ENCODE results near the gene ATP8B3.

Gene ATP8B3

GRCh38 chr19:1811942-1812425, at the start of gene ATP8B3:
Gene ATP8B3, minus strand, starts transcription at chr19:1812276. Its CDS starts 540 bp downstream, at chr19:1811736.
- DNase-seq = no peak

GRCh38 chr19:1861599-1862031, 49.5 kb upstream of the ATP8B3 start:
- no peak for DNase-seq

GRCh38 chr19:1860821-1861598, 48.9 kb upstream of the ATP8B3 start:
- no peak for DNase-seq

GRCh38 chr19:1860042-1860775, 48.1 kb upstream of the ATP8B3 start:
- DNase-seq = peak; percentile 83

- no peak for DNase-seq
Observed at GRCh38 chr19:1859331-1859781, 47.3 kb upstream of the ATP8B3 start.

GRCh38 chr19:1858412-1859081, 46.5 kb upstream of the ATP8B3 start:
- DNase-seq = peak; percentile 64

- no peak for DNase-seq
Observed at GRCh38 chr19:1857648-1858326, 45.7 kb upstream of the ATP8B3 start.

GRCh38 chr19:1856698-1857603, 44.9 kb upstream of the ATP8B3 start:
- peak; percentile 81 for DNase-seq

- DNase-seq = no peak
Observed at GRCh38 chr19:1856345-1856697, 44.2 kb upstream of the ATP8B3 start.

GRCh38 chr19:1855828-1856255, 43.8 kb upstream of the ATP8B3 start:
- DNase-seq = no peak

- peak; percentile 92 for DNase-seq
Observed at GRCh38 chr19:1855040-1855827, 43.2 kb upstream of the ATP8B3 start.

- peak; percentile 65 for DNase-seq
Observed at GRCh38 chr19:1854542-1855039, 42.5 kb upstream of the ATP8B3 start.

- DNase-seq = no peak
Observed at GRCh38 chr19:1854039-1854541, 42.0 kb upstream of the ATP8B3 start.

- DNase-seq = peak; percentile 93
Observed at GRCh38 chr19:1853295-1854038, 41.4 kb upstream of the ATP8B3 start.

GRCh38 chr19:1852581-1853128, 40.6 kb upstream of the ATP8B3 start:
- no peak for DNase-seq

- DNase-seq = peak; percentile 81
Observed at GRCh38 chr19:1851654-1852580, 39.8 kb upstream of the ATP8B3 start.

GRCh38 chr19:1850809-1851653, 39.0 kb upstream of the ATP8B3 start:
- no peak for DNase-seq

All from activated effector memory CD4-positive, alpha-beta T cell treated with anti-CD3 and anti-CD28 coated beads, Interleukin-2, amount 50 U/mL, for 16 hours (primary cell).